K562 (cell line): ENCODE measurements around the gene CAMP. TPM values are rescaled to one million over a fixed set of nuclear protein-coding genes. Genes with fewer than 3 reads are reported as not detected.

Experiments
- ATF1 ChIP-seq, 2 experiments: fragments of 450-650 bp in 1 of 2; IDR thresholded peaks; 2 replicates each; pipeline ENCODE4 v1.6.1; 2016; ENCODE audit warnings: missing compliant biosample characterization in 1 of 2, missing genetic modification characterization in 1 of 2
- DIDO1 ChIP-seq: fragments of 450-650 bp; IDR thresholded peaks from 2 replicates; pipeline ENCODE4 v1.6.1; 2016; ENCODE audit warnings: low read depth, missing biosample characterization, missing genetic modification characterization
- DMBX1 ChIP-seq: fragments of 250-450 bp; sonication (Bioruptor Pico); IDR thresholded peaks from 2 replicates; pipeline ENCODE4 v1.8.0; 2022; ENCODE audit warnings: inconsistent platforms, mild to moderate bottlenecking, moderate library complexity, borderline replicate concordance
- FIP1L1 ChIP-seq: fragments of 200-400 bp; formaldehyde crosslinking; IDR thresholded peaks from 2 replicates; pipeline ENCODE4 v1.6.1; 2018; ENCODE audit warnings: mild to moderate bottlenecking, low read depth, low read length; ENCODE audit not compliant: poor library complexity, severe bottlenecking
- FOXA1 ChIP-seq: fragments of 450-650 bp; IDR thresholded peaks from 2 replicates; pipeline ENCODE4 v1.6.1; 2016; ENCODE audit warnings: mild to moderate bottlenecking, borderline replicate concordance
- HNRNPUL1 ChIP-seq: fragments of 200-400 bp; formaldehyde crosslinking; IDR thresholded peaks from 2 replicates; pipeline ENCODE4 v1.6.1; 2017; ENCODE audit warnings: low read length
- HSF4 ChIP-seq: fragments of 250-450 bp; sonication (Bioruptor Pico); IDR thresholded peaks from 2 replicates; pipeline ENCODE4 v2.1.2; 2022; ENCODE audit warnings: mild to moderate bottlenecking, moderate library complexity, borderline replicate concordance
- KLF1 ChIP-seq: fragments of 450-650 bp; IDR thresholded peaks from 2 replicates; pipeline ENCODE4 v1.6.1; 2016; ENCODE audit warnings: missing genetic modification characterization, missing compliant biosample characterization
- KLF6 ChIP-seq: fragments of 250-450 bp; sonication (Bioruptor Pico); IDR thresholded peaks from 2 replicates; pipeline ENCODE4 v1.4.0; 2020; ENCODE audit warnings: mild to moderate bottlenecking, moderate library complexity, borderline replicate concordance
- MTA1 ChIP-seq: fragments of 450-650 bp; IDR thresholded peaks from 2 replicates; pipeline ENCODE4 v1.6.1; 2017; ENCODE audit warnings: borderline replicate concordance
- MYNN ChIP-seq, 2 experiments: sonication (generic); formaldehyde crosslinking in 1 of 2; IDR thresholded peaks; 2 replicates each; pipeline versions ENCODE4 v1.5.0 to v1.6.1; 2016 to 2020; ENCODE audit warnings: antibody characterized with exemption in 1 of 2, missing genetic modification reagents in 1 of 2
- NELFE ChIP-seq: IDR thresholded peaks from 2 replicates; pipeline ENCODE4 v1.6.1; 2011; ENCODE audit warnings: mild to moderate bottlenecking; ENCODE audit not compliant: insufficient read depth, insufficient read length
- NFE2L1 ChIP-seq: fragments of 450-650 bp; IDR thresholded peaks from 2 replicates; pipeline ENCODE4 v1.6.1; 2016; ENCODE audit warnings: missing genetic modification characterization, low read depth, mild to moderate bottlenecking, missing compliant biosample characterization, moderate library complexity, borderline replicate concordance
- NFRKB ChIP-seq: fragments of 450-650 bp; IDR thresholded peaks from 2 replicates; pipeline ENCODE4 v1.6.1; 2016; ENCODE audit warnings: low read depth
- NR2C2 ChIP-seq, 2 experiments: fragments of 200-800 bp in 1 of 2; sonication (Bioruptor generic) in 1 of 2; sonication (generic) in 1 of 2; formaldehyde crosslinking in 1 of 2; IDR thresholded peaks; 2 replicates each; pipeline versions ENCODE4 v1.6.1 to v1.8.0; 2016 to 2022; ENCODE audit warnings: mild to moderate bottlenecking in 1 of 2, missing compliant biosample characterization in 1 of 2, missing genetic modification characterization in 1 of 2, missing genetic modification reagents in 1 of 2
- POLR2A ChIP-seq: fragments of 450-650 bp; conservative IDR thresholded peaks from 2 replicates; pipeline ENCODE4 v1.6.1; 2016
- RBFOX2 ChIP-seq: fragments of 200-400 bp; formaldehyde crosslinking; IDR thresholded peaks from 2 replicates; pipeline ENCODE4 v1.6.1; 2017; ENCODE audit warnings: low read depth, mild to moderate bottlenecking, low read length, moderate library complexity
- SLC30A9 ChIP-seq: fragments of 250-450 bp; sonication (Bioruptor Pico); IDR thresholded peaks from 2 replicates; pipeline ENCODE4 v1.8.0; 2022; ENCODE audit warnings: mild to moderate bottlenecking, moderate library complexity
- TAL1 ChIP-seq: fragments of 450-650 bp; IDR thresholded peaks from 2 replicates; pipeline ENCODE4 v1.6.1; 2016; ENCODE audit warnings: mild to moderate bottlenecking
- ZBED1 ChIP-seq: IDR thresholded peaks from 2 replicates; pipeline ENCODE4 v1.6.1; 2014
- ZC3H4 ChIP-seq: sonication (generic); formaldehyde crosslinking; IDR thresholded peaks from 2 replicates; pipeline ENCODE4 v1.9.0; 2021; ENCODE audit warnings: missing genetic modification reagents, borderline replicate concordance
- ZFP1 ChIP-seq: fragments of 450-650 bp; formaldehyde crosslinking; IDR thresholded peaks from 2 replicates; pipeline ENCODE4 v1.4.0; 2020; ENCODE audit warnings: mild to moderate bottlenecking, mixed read lengths
- ZKSCAN8 ChIP-seq: fragments of 200-800 bp; sonication (Bioruptor generic); IDR thresholded peaks from 2 replicates; pipeline ENCODE4 v1.6.1; 2016; ENCODE audit warnings: missing genetic modification characterization, missing compliant biosample characterization
- ZNF589 ChIP-seq: fragments of 200-800 bp; sonication (Bioruptor generic); IDR thresholded peaks from 2 replicates; pipeline ENCODE4 v1.6.1; 2016; ENCODE audit warnings: low read depth, missing genetic modification characterization, missing compliant biosample characterization
- polyA plus RNA-seq, 8 experiments: library from polyadenylated mRNA; depleted of rRNA in 4 of 8; stranded (reverse) in 5 of 8; unstranded in 3 of 8; fragments of >200 nt; fragmentation: Nextera tagmentation in 2 of 8; fragmentation: Illumina TruSeq in 1 of 8; extraction: Ambion mirVana in 2 of 8; extraction: Trizol in 1 of 8; gene quantifications; 2 replicates each; pipeline versions ENCODE4 v1.2.1 to v1.2.3, GENCODE V29; 2011 to 2014; ENCODE audit warnings: inconsistent platforms in 1 of 8, missing spikeins in 1 of 8
- total RNA-seq, 7 experiments: library from RNA; depleted of rRNA in 6 of 7; stranded (reverse); fragments of >200 nt in 6 of 7; fragmentation: Illumina TruSeq in 2 of 7; extraction: Trizol in 2 of 7; gene quantifications; 2 replicates each; pipeline versions ENCODE4 v1.2.1 to v1.2.3, GENCODE V29; 2011 to 2021; ENCODE audit warnings: low replicate concordance in 1 of 7
- TF ChIP-seq, protein P1 (sequence below): fragments of 250-450 bp; sonication (Bioruptor Pico); IDR thresholded peaks from 2 replicates; pipeline ENCODE4 v1.8.0; 2021; ENCODE audit warnings: moderate library complexity, mild to moderate bottlenecking, inconsistent platforms
- TF ChIP-seq, protein P2 (sequence below): IDR thresholded peaks from 2 replicates; pipeline ENCODE4 v1.6.1; 2016; ENCODE audit warnings: missing genetic modification characterization, missing compliant biosample characterization
- TF ChIP-seq, protein P3 (sequence below): fragments of 450-650 bp; IDR thresholded peaks from 2 replicates; pipeline ENCODE4 v1.6.1; 2018; ENCODE audit warnings: mild to moderate bottlenecking, low read depth; ENCODE audit not compliant: partially characterized antibody

CAMP gene
- total and polyA plus RNA-seq, 9 of the 15 experiments (the other 6 are each of a cell fraction or from before 2014, with no cell fraction given): 0.22 TPM; not detected in 8

DNA sequence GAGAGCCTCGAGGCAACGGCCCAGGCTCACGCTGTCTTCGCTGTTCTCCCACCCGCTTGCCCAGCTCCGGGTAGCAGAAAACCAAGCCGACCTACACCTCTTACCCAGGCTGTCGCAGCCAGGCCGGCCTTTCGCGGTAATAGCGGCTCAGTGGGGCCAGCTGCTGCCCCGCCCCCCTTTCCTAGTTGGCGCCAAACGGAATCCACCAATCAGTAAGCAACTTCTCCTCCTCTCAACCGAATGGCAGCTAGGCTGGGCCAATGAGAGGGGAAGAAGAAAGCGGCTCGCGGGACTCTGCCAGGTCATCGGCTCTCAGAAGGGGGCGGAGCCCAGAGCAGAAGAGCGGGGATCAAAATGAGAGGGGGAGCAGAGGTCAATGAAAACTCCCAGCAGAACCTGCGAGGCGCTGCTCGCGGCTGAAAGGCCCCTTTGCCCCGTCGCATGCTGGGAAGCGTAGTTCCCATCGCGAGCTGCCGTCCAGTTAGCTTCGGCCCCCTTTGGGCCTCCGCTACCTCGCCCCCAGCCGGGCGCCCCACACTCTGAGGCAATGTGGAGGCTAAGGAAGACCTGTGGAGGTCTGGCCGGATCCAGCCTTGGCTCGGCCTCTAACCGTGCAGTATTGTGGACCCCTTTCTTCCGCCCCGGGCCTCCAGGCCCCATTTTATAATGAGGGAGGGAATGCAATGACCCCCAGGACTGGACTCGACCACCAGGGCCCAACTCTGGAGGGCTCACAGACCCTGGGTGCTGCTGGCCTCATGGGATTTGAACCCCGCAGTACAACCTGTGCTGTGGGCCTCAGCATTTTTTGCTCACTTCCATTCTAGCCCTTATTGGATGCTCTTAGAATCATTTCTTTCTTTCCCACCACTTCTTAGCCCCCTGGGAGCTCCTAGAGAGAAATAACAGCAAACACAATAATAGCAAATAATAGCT is 34.8 kb upstream of the CAMP start, which contains the start of gene CDC25A (continued):
- TF ChIP-seq TAL1 (no peak), NFRKB (no peak), FOXA1 (no peak), HSF4 (CRISPR knock-in tag) (no peak), MYNN (IDR thresholded peaks at IDR 0.05) (no peak), MYNN (CRISPR knock-in tag; IDR thresholded peaks at IDR 0.05) (no peak), RBFOX2 (peak; percentile 94), KLF1 (tag) (no peak), SLC30A9 (CRISPR knock-in tag) (no peak), NFE2L1 (tag) (no peak), ZFP1 (CRISPR knock-in tag) (no peak), ZNF589 (CRISPR knock-in tag) (no peak), DMBX1 (CRISPR knock-in tag) (no peak), NELFE (no peak), KLF6 (CRISPR knock-in tag) (no peak), ZC3H4 (CRISPR knock-in tag) (no peak), HNRNPUL1 (no peak), DIDO1 (tag) (no peak), ZBED1 (no peak), ZKSCAN8 (CRISPR knock-in tag) (no peak), NR2C2 (CRISPR knock-in tag; IDR thresholded peaks at IDR 0.05) (peak; percentile 93), NR2C2 (tag; IDR thresholded peaks at IDR 0.05) (peak; percentile 98), POLR2A (peak; percentile 86), FIP1L1 (no peak), MTA1 (no peak), ATF1 (CRISPR knock-in tag; IDR thresholded peaks at IDR 0.05) (no peak), ATF1 (tag; IDR thresholded peaks at IDR 0.05) (peak; percentile 81)
- TF ChIP-seq, protein P1, sequence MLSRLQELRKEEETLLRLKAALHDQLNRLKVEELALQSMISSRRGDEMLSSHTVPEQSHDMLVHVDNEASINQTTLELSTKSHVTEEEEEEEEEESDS (CRISPR knock-in tag): no peak
- TF ChIP-seq, protein P2, sequence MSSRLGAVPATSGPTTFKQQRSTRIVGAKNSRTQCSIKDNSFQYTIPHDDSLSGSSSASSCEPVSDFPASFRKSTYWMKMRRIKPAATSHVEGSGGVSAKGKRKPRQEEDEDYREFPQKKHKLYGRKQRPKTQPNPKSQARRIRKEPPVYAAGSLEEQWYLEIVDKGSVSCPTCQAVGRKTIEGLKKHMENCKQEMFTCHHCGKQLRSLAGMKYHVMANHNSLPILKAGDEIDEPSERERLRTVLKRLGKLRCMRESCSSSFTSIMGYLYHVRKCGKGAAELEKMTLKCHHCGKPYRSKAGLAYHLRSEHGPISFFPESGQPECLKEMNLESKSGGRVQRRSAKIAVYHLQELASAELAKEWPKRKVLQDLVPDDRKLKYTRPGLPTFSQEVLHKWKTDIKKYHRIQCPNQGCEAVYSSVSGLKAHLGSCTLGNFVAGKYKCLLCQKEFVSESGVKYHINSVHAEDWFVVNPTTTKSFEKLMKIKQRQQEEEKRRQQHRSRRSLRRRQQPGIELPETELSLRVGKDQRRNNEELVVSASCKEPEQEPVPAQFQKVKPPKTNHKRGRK: no peak
- TF ChIP-seq, protein P3, sequence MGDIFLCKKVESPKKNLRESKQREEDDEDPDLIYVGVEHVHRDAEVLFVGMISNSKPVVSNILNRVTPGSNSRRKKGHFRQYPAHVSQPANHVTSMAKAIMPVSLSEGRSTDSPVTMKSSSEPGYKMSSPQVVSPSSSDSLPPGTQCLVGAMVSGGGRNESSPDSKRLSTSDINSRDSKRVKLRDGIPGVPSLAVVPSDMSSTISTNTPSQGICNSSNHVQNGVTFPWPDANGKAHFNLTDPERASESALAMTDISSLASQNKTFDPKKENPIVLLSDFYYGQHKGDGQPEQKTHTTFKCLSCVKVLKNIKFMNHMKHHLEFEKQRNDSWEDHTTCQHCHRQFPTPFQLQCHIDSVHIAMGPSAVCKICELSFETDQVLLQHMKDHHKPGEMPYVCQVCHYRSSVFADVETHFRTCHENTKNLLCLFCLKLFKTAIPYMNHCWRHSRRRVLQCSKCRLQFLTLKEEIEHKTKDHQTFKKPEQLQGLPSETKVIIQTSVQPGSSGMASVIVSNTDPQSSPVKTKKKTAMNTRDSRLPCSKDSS: no peak
